ENCODE data around the gene OR1K1. TPM values are rescaled to one million over a fixed set of nuclear protein-coding genes. Genes with fewer than 3 reads are reported as not detected.
"Not testable (repeated sequence)": the region's sequence is repeated elsewhere in the genome, so short reads cannot be mapped to it uniquely, and the experiment has no call there.

Gene OR1K1
- total RNA-seq, 4 donors from 2014 or later, result not detected

- no peaks in the 10 kb centered on the region for H3K4me1 ChIP-seq
- intact Hi-C loops (cut with DNase I; ENCODE audit: low total_unique reads) (no loop called here), in situ Hi-C loops (cut with MboI; ENCODE audit: low pct_ligation_motif_present in 1 of 4, low pct_unique_long_range_greater_than_20kb in 1 of 4, low sequenced_read_pairs in 3 of 4) (no loop called here)
- WGBS, 2 donors (ENCODE audit: low coverage in 1 of 2), result 97 to 100% methylated on average over 1 to 14 of the region's 14 CpGs
- TF ChIP-seq CTCF (IDR thresholded peaks at IDR 0.05) (no peak), POLR2AphosphoS5 (IDR thresholded peaks at IDR 0.05) (no peak), EP300 (IDR thresholded peaks at IDR 0.05; ENCODE audit: low read depth) (no peak), POLR2A (IDR thresholded peaks at IDR 0.05) (no peak)
- H3K4me3 ChIP-seq, result no peak overlapping the region
- H3K27me3 ChIP-seq, result no peaks in the 10 kb centered on the region
- no peak overlapping the region for H3K27ac ChIP-seq
- no peaks in the 10 kb centered on the region for H3K36me3 ChIP-seq
- no peak for DNase-seq
- no peaks in the 10 kb centered on the region for H3K9me3 ChIP-seq
These were observed 37.4 kb downstream of the OR1K1 start for GRCh38 chr9:122837266-122837850.

- H3K36me3 ChIP-seq; H3K4me3 ChIP-seq; H3K4me1 ChIP-seq; H3K27ac ChIP-seq; in situ Hi-C loops (cut with MboI; ENCODE audit: low pct_ligation_motif_present in 1 of 4, low pct_unique_long_range_greater_than_20kb in 1 of 4, low sequenced_read_pairs in 3 of 4); H3K9me3 ChIP-seq; intact Hi-C loops (cut with DNase I; ENCODE audit: low total_unique reads); H3K27me3 ChIP-seq; DNase-seq: not testable (repeated sequence)
- WGBS, 2 donors (ENCODE audit: low coverage in 1 of 2), result 68% methylated on average over 3 of the region's 3 CpGs; no CpG with 5 or more reads in 1 of the 2 donors
These were observed 38.5 kb downstream of the OR1K1 start for GRCh38 chr9:122838441-122838840.

GRCh38 chr9:122841501-122841900, 41.6 kb downstream of the OR1K1 start:
- in situ Hi-C loops (cut with MboI; ENCODE audit: low pct_ligation_motif_present in 1 of 4, low pct_unique_long_range_greater_than_20kb in 1 of 4, low sequenced_read_pairs in 3 of 4), result no loop called here
- Histone ChIP-seq H3K36me3 (no peaks in the 10 kb centered on the region), H3K9me3 (no peaks in the 10 kb centered on the region), H3K27me3 (no peaks in the 10 kb centered on the region), H3K27ac (no peak overlapping the region), H3K4me3 (no peak overlapping the region), H3K4me1 (no peaks in the 10 kb centered on the region)
- intact Hi-C loops (cut with DNase I; ENCODE audit: low total_unique reads), result no loop called here
- TF ChIP-seq EP300 (IDR thresholded peaks at IDR 0.05; ENCODE audit: low read depth) (no peak), CTCF (IDR thresholded peaks at IDR 0.05) (no peak), POLR2AphosphoS5 (IDR thresholded peaks at IDR 0.05) (no peak), POLR2A (IDR thresholded peaks at IDR 0.05) (no peak)
- 61 to 80% methylated on average over 1 to 4 of the region's 4 CpGs for WGBS, 2 donors (ENCODE audit: low coverage in 1 of 2)
- no peak for DNase-seq

GRCh38 chr9:122844137-122844536, 44.2 kb downstream of the OR1K1 start:
- TF ChIP-seq EP300 (IDR thresholded peaks at IDR 0.05; ENCODE audit: low read depth) (no peak), POLR2AphosphoS5 (IDR thresholded peaks at IDR 0.05) (no peak), POLR2A (IDR thresholded peaks at IDR 0.05) (no peak), CTCF (IDR thresholded peaks at IDR 0.05) (no peak)
- in situ Hi-C loops (cut with MboI; ENCODE audit: low pct_ligation_motif_present in 1 of 4, low pct_unique_long_range_greater_than_20kb in 1 of 4, low sequenced_read_pairs in 3 of 4) (no loop called here), intact Hi-C loops (cut with DNase I; ENCODE audit: low total_unique reads) (no loop called here)
- H3K4me3 ChIP-seq, result no peak overlapping the region
- no peaks in the 10 kb centered on the region for H3K9me3 ChIP-seq
- no peaks in the 10 kb centered on the region for H3K27me3 ChIP-seq
- H3K36me3 ChIP-seq, result peaks cover 0 to 22% (median 6%) of the 10 kb centered on the region in 4 donors
- H3K27ac ChIP-seq, result no peak overlapping the region
- H3K4me1 ChIP-seq, result no peaks in the 10 kb centered on the region
- no peak for DNase-seq
- WGBS, 2 donors (ENCODE audit: low coverage in 1 of 2), result 75 to 100% methylated on average over 1 of the region's 1 CpG

GRCh38 chr9:122845116-122845515, 45.2 kb downstream of the OR1K1 start:
- Histone ChIP-seq H3K36me3 (peaks cover 0 to 31% (median 8%) of the 10 kb centered on the region in 4 donors), H3K9me3 (no peaks in the 10 kb centered on the region), H3K4me1 (no peaks in the 10 kb centered on the region), H3K27ac (no peak overlapping the region), H3K4me3 (no peak overlapping the region), H3K27me3 (no peaks in the 10 kb centered on the region)
- intact Hi-C loops (cut with DNase I; ENCODE audit: low total_unique reads) (no loop called here), in situ Hi-C loops (cut with MboI; ENCODE audit: low pct_ligation_motif_present in 1 of 4, low pct_unique_long_range_greater_than_20kb in 1 of 4, low sequenced_read_pairs in 3 of 4) (no loop called here)
- no peak for TF ChIP-seq POLR2AphosphoS5 (IDR thresholded peaks at IDR 0.05)
- TF ChIP-seq POLR2A (IDR thresholded peaks at IDR 0.05), result no peak
- no peak for TF ChIP-seq CTCF (IDR thresholded peaks at IDR 0.05)
- TF ChIP-seq EP300 (IDR thresholded peaks at IDR 0.05; ENCODE audit: low read depth), result no peak
- WGBS, 2 donors (ENCODE audit: low coverage in 1 of 2), result 81 to 88% methylated on average over 2 to 3 of the region's 3 CpGs
- no peak for DNase-seq

All from transverse colon (tissue), 4 donors.